H9 (cell line): ENCODE measurements around the gene MRPS23. TPM values are rescaled to one million over a fixed set of nuclear protein-coding genes. Genes with fewer than 3 reads are reported as not detected.

Source experiments
- DNase-seq: peaks from one replicate; pipeline ENCODE4 v3.0.0-alpha.2; 2017
- H2AFZ ChIP-seq: one replicate; pipeline ENCODE4 v1.6.1; 2013; ENCODE audit warnings: mild to moderate bottlenecking, low read length, control low read depth, moderate library complexity
- H2AK5ac ChIP-seq: 2 replicates; pipeline ENCODE4 v1.6.1; 2013; ENCODE audit warnings: low read length, control low read depth, mixed read lengths; ENCODE audit not compliant: insufficient read length
- H2BK120ac ChIP-seq: one replicate; pipeline ENCODE4 v1.6.1; 2013; ENCODE audit warnings: low read depth, mild to moderate bottlenecking, low read length, control low read depth, inconsistent platforms; ENCODE audit not compliant: poor library complexity, severe bottlenecking
- H2BK12ac ChIP-seq: 2 replicates; pipeline ENCODE4 v1.6.1; 2013; ENCODE audit warnings: low read length, control low read depth, mixed read lengths, low read depth; ENCODE audit not compliant: insufficient read length
- H2BK15ac ChIP-seq: 2 replicates; pipeline ENCODE4 v1.6.1; 2013; ENCODE audit warnings: low read depth, low read length, control low read depth
- H2BK20ac ChIP-seq: one replicate; pipeline ENCODE4 v1.6.1; 2013; ENCODE audit warnings: low read depth, mild to moderate bottlenecking, low read length, control low read depth, inconsistent platforms; ENCODE audit not compliant: poor library complexity, severe bottlenecking
- H2BK5ac ChIP-seq: 2 replicates; pipeline ENCODE4 v1.6.1; 2013; ENCODE audit warnings: low read length, control low read depth, mixed read lengths; ENCODE audit not compliant: insufficient read length
- H3K14ac ChIP-seq: 2 replicates; pipeline ENCODE4 v1.6.1; 2013; ENCODE audit warnings: low read length, control low read depth; ENCODE audit not compliant: insufficient read depth
- H3K18ac ChIP-seq: 2 replicates; pipeline ENCODE4 v1.6.1; 2013; ENCODE audit warnings: low read depth, mild to moderate bottlenecking, mixed read lengths, low read length, control low read depth; ENCODE audit not compliant: insufficient read length
- H3K23ac ChIP-seq: 2 replicates; pipeline ENCODE4 v1.6.1; 2013; ENCODE audit warnings: low read length, control low read depth, mixed read lengths, low read depth; ENCODE audit not compliant: insufficient read length
- H3K23me2 ChIP-seq: 2 replicates; pipeline ENCODE4 v1.6.1; 2013; ENCODE audit warnings: low read depth, mild to moderate bottlenecking, mixed read lengths, low read length, control low read depth; ENCODE audit not compliant: insufficient read length, poor library complexity, severe bottlenecking
- H3K27ac ChIP-seq: 2 replicates; pipeline ENCODE4 v1.5.1; 2013; ENCODE audit warnings: low read length, control low read depth, mixed read lengths, low read depth; ENCODE audit not compliant: insufficient read length
- H3K27me3 ChIP-seq: 2 replicates; pipeline ENCODE4 v1.6.1; 2013; ENCODE audit warnings: low read length, control low read depth, inconsistent platforms; ENCODE audit not compliant: insufficient read depth
- H3K4ac ChIP-seq: 2 replicates; pipeline ENCODE4 v1.6.1; 2013; ENCODE audit warnings: low read depth, mild to moderate bottlenecking, control low read depth, inconsistent platforms, low read length, moderate library complexity
- H3K4me1 ChIP-seq: 2 replicates; pipeline ENCODE4 v1.6.1; 2013; ENCODE audit warnings: low read length, control low read depth, inconsistent platforms; ENCODE audit not compliant: insufficient read depth
- H3K4me2 ChIP-seq: 2 replicates; pipeline ENCODE4 v1.6.1; 2013; ENCODE audit warnings: low read length, control low read depth, mixed read lengths; ENCODE audit not compliant: insufficient read length, insufficient read depth
- H3K56ac ChIP-seq: 2 replicates; pipeline ENCODE4 v1.6.1; 2013; ENCODE audit warnings: low read depth, mild to moderate bottlenecking, mixed read lengths, low read length, control low read depth; ENCODE audit not compliant: insufficient read length
- H3K79me1 ChIP-seq: 2 replicates; pipeline ENCODE4 v1.6.1; 2013; ENCODE audit warnings: low read depth, mild to moderate bottlenecking, moderate library complexity, low read length, control low read depth, inconsistent platforms; ENCODE audit not compliant: insufficient read depth, poor library complexity, severe bottlenecking
- H3K79me2 ChIP-seq: 2 replicates; pipeline ENCODE4 v1.6.1; 2013; ENCODE audit warnings: low read length, control low read depth, inconsistent platforms; ENCODE audit not compliant: insufficient read depth
- H3K9ac ChIP-seq: 2 replicates; pipeline ENCODE4 v1.6.1; 2013; ENCODE audit warnings: low read length, control low read depth, mixed read lengths; ENCODE audit not compliant: insufficient read length; ENCODE audit errors: extremely low read depth
- H3K9me3 ChIP-seq: one replicate; pipeline ENCODE4 v1.6.1; 2013; ENCODE audit warnings: low read depth, low read length, inconsistent platforms; ENCODE audit not compliant: control insufficient read depth
- H3T11ph ChIP-seq: one replicate; pipeline ENCODE4 v1.6.1; 2013; ENCODE audit warnings: mild to moderate bottlenecking, low read length, control low read depth, inconsistent platforms
- H4K20me1 ChIP-seq: one replicate; pipeline ENCODE4 v1.6.1; 2013; ENCODE audit not compliant: control insufficient read depth, insufficient read length, insufficient read depth
- H4K5ac ChIP-seq: 2 replicates; pipeline ENCODE4 v1.6.1; 2013; ENCODE audit warnings: low read depth, mild to moderate bottlenecking, mixed read lengths, low read length, control low read depth; ENCODE audit not compliant: insufficient read length
- H4K8ac ChIP-seq: replicated peaks from 2 replicates; pipeline ENCODE4 v1.6.1; 2013; ENCODE audit warnings: low read length, control low read depth, mixed read lengths, low read depth; ENCODE audit not compliant: insufficient read length
- H4K91ac ChIP-seq: 2 replicates; pipeline ENCODE4 v1.6.1; 2013; ENCODE audit warnings: low read depth, mild to moderate bottlenecking, moderate library complexity, mixed read lengths, low read length, control low read depth; ENCODE audit not compliant: insufficient read length
- H3K27ac Mint-ChIP-seq, 3 experiments: 2 replicates in 2 of 3; 3 replicates in 1 of 3; pipeline ENCODE4 v1.8.0; 2020 to 2021; ENCODE audit warnings: mixed read lengths in 3 of 3, mild to moderate bottlenecking in 1 of 3, moderate library complexity in 1 of 3
- H3K27me3 Mint-ChIP-seq: 2 replicates; pipeline ENCODE4 v1.8.0; 2021; ENCODE audit warnings: low read depth, mild to moderate bottlenecking, moderate library complexity, mixed read lengths
- H3K36me3 Mint-ChIP-seq, 3 experiments: 2 replicates in 2 of 3; 3 replicates in 1 of 3; pipeline ENCODE4 v1.8.0; 2020 to 2021; ENCODE audit warnings: low read depth in 3 of 3, mixed read lengths in 3 of 3; ENCODE audit not compliant: insufficient read depth in 1 of 3
- H3K4me1 Mint-ChIP-seq, 2 experiments: 2 replicates each; pipeline ENCODE4 v1.8.0; 2020; ENCODE audit warnings: mixed read lengths in 2 of 2
- H3K4me3 Mint-ChIP-seq, 2 experiments: 2 replicates in 1 of 2; 3 replicates in 1 of 2; pipeline ENCODE4 v1.8.0; 2020 to 2021; ENCODE audit warnings: mild to moderate bottlenecking in 2 of 2, mixed read lengths in 2 of 2, moderate library complexity in 1 of 2
- H3K9me3 Mint-ChIP-seq, 2 experiments: 2 replicates in 1 of 2; 3 replicates in 1 of 2; pipeline ENCODE4 v1.8.0; 2020; ENCODE audit warnings: mild to moderate bottlenecking in 2 of 2, mixed read lengths in 2 of 2, moderate library complexity in 1 of 2
- WGBS: extraction: QIAGEN DNeasy Blood & Tissue Kit; methylation state at CpG from one replicate; pipeline ENCODE4 v1.1.7; 2013; ENCODE audit warnings: missing lambda C conversion rate, low lambda C conversion rate, mixed read lengths; ENCODE audit not compliant: insufficient read length; ENCODE audit errors: extremely low coverage; 5-methylcytosine and 5-hydroxymethylcytosine counted together
- total RNA-seq: library from RNA; stranded (reverse); gene quantifications from 2 replicates; pipeline ENCODE4 v1.2.1, GENCODE V29; 2021
- TF ChIP-seq, protein P1 (sequence below): fragments of 200-600 bp; sonication (generic); conservative IDR thresholded peaks from 3 replicates; pipeline ENCODE4 v1.8.0; 2021; ENCODE audit warnings: antibody characterized with exemption, mild to moderate bottlenecking

MRPS23 gene
- total RNA-seq, 1 experiment from 2014 or later: 62.0 TPM

DNA sequence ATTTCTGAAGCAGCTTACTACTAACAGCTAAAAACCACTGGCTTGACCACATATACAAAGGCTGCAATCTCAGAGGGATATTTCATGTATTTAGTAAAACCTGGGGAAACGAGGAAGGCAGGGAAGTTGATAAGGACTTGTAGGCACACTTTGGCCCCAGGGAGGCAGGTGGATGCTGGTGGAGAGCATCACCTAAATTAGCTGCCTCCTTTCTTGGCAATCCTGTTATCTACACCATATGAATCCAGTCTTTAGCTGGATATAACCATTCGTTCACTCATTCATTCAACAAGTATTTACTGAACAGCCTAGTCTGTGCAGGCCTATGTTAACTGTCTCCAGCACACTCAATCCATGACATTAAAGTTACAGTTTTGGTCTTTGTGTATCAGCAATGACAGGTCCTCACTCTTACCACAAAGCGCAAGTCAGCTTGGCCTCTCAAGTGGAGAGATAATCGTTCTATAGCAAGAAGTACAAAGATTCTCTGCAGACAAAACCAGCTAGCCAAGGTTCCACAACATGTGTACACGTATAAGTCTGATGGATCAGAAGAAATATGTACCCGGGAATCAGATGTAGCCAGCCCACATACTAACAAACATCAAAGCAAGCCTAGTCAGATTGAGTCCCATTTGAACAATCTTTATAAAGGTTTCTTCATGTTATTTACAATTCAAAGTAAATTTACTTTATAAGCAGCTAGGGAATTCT is 10.8 kb downstream of the MRPS23 start:
- Histone ChIP-seq H3K4me1 (no peaks in the 10 kb centered on the region; the same call in 1 of the 2 replicates), H3K79me1 (no peaks in the 10 kb centered on the region), H2BK20ac (no peak overlapping the region), H2BK120ac (no peak overlapping the region), H2BK12ac (no peak overlapping the region), H3K23ac (no peak overlapping the region), H4K5ac (no peak overlapping the region), H3K18ac (no peak overlapping the region), H4K91ac (no peak overlapping the region), H3T11ph (no peak overlapping the region), H3K14ac (no peak overlapping the region), H3K23me2 (no peaks in the 10 kb centered on the region), H2BK5ac (no peak overlapping the region), H3K9me3 (no peaks in the 10 kb centered on the region), H3K79me2 (no peaks in the 10 kb centered on the region), H3K4me2 (no peak overlapping the region), H3K27me3 (no peaks in the 10 kb centered on the region), H3K4ac (no peak overlapping the region), H2AK5ac (no peak overlapping the region), H3K56ac (no peak overlapping the region), H4K8ac (no peak overlapping the region), H3K9ac (no peak overlapping the region), H2BK15ac (no peak overlapping the region), H2AFZ (no peak overlapping the region), H3K27ac (no peak overlapping the region), H4K20me1 (no peaks in the 10 kb centered on the region)
- H3K27ac Mint-ChIP-seq: no peak overlapping the region
- WGBS: no CpG with 5 or more reads among the region's 6 CpGs
- no peak overlapping the region for H3K4me3 Mint-ChIP-seq
- no peaks in the 10 kb centered on the region for H3K27me3 Mint-ChIP-seq
- H3K36me3 Mint-ChIP-seq: peaks cover 10 to 35% (median 19%) of the 10 kb centered on the region in 3 experiments; a peak in 6 of 7 replicates
- TF ChIP-seq, protein P1, sequence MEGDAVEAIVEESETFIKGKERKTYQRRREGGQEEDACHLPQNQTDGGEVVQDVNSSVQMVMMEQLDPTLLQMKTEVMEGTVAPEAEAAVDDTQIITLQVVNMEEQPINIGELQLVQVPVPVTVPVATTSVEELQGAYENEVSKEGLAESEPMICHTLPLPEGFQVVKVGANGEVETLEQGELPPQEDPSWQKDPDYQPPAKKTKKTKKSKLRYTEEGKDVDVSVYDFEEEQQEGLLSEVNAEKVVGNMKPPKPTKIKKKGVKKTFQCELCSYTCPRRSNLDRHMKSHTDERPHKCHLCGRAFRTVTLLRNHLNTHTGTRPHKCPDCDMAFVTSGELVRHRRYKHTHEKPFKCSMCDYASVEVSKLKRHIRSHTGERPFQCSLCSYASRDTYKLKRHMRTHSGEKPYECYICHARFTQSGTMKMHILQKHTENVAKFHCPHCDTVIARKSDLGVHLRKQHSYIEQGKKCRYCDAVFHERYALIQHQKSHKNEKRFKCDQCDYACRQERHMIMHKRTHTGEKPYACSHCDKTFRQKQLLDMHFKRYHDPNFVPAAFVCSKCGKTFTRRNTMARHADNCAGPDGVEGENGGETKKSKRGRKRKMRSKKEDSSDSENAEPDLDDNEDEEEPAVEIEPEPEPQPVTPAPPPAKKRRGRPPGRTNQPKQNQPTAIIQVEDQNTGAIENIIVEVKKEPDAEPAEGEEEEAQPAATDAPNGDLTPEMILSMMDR: no peak
- H3K9me3 Mint-ChIP-seq: no peaks in the 10 kb centered on the region
- peaks cover 5% of the 10 kb centered on the region in 2 experiments for H3K4me1 Mint-ChIP-seq
- no peak for DNase-seq
